GM21717 (cell line): ENCODE data around the gene KCNK7.

Experiments used
- ATAC-seq: cut with Tn5 transposase; IDR thresholded peaks from one replicate; pipeline ENCODE4 v1.9.1; 2021; ENCODE audit warnings: mild to moderate bottlenecking, moderate library complexity; ENCODE audit not compliant: unreplicated experiment

KCNK7 gene

GRCh38 chr11:65611758-65612603 is 16.4 kb upstream of the KCNK7 start:
- no peak for ATAC-seq

GRCh38 chr11:65611028-65611757 is 15.6 kb upstream of the KCNK7 start:
- ATAC-seq, result no peak

- no peak for ATAC-seq
Measured at GRCh38 chr11:65610404-65610803, 14.8 kb upstream of the KCNK7 start.

- no peak for ATAC-seq
Measured at GRCh38 chr11:65609665-65610064, 14.1 kb upstream of the KCNK7 start.

GRCh38 chr11:65609229-65609628 is 13.6 kb upstream of the KCNK7 start:
- no peak for ATAC-seq

- no peak for ATAC-seq
Measured at GRCh38 chr11:65607614-65608426, 12.2 kb upstream of the KCNK7 start.

- no peak for ATAC-seq
Measured at GRCh38 chr11:65606876-65607613, 11.4 kb upstream of the KCNK7 start.

- ATAC-seq, result no peak
Measured at GRCh38 chr11:65604258-65604657, 8.7 kb upstream of the KCNK7 start.

GRCh38 chr11:65599955-65600246 is 4.3 kb upstream of the KCNK7 start:
- ATAC-seq, result no peak

- no peak for ATAC-seq
Measured at GRCh38 chr11:65599216-65599954, 3.8 kb upstream of the KCNK7 start.

GRCh38 chr11:65598258-65598699 is 2.7 kb upstream of the KCNK7 start:
- ATAC-seq, result no peak

GRCh38 chr11:65596520-65596919 is 920 bp upstream of the KCNK7 start:
- ATAC-seq, result no peak

- no peak for ATAC-seq
Measured at GRCh38 chr11:65595131-65595530, 469 bp downstream of the KCNK7 start.

GRCh38 chr11:65593518-65594414 is 1.8 kb downstream of the KCNK7 start:
- no peak for ATAC-seq

- ATAC-seq, result no peak
Measured at GRCh38 chr11:65592858-65593517, 2.6 kb downstream of the KCNK7 start.

GRCh38 chr11:65591939-65592857 is 3.4 kb downstream of the KCNK7 start:
- ATAC-seq, result no peak

- ATAC-seq, result no peak
Measured at GRCh38 chr11:65590240-65590738, 5.3 kb downstream of the KCNK7 start.
